Osteoblast (primary cell): ENCODE measurements around the gene UST. TPM values are rescaled to one million over a fixed set of nuclear protein-coding genes. Genes with fewer than 3 reads are reported as not detected.
"Not testable (repeated sequence)": the region's sequence is repeated elsewhere in the genome, so short reads cannot be mapped to it uniquely, and the experiment has no call there.

ENCODE experiments used
- DNase-seq: peaks from one replicate; pipeline ENCODE4 v3.0.0; 2011; ENCODE audit warnings: low spot score, mixed read lengths; ENCODE audit not compliant: insufficient read length; ENCODE audit errors: missing footprints
- H2AFZ ChIP-seq: 2 replicates; pipeline ENCODE4 v1.6.0; 2011; ENCODE audit warnings: mild to moderate bottlenecking, low read length
- H3K27ac ChIP-seq: 2 replicates; pipeline ENCODE4 v1.5.1; 2011; ENCODE audit warnings: mild to moderate bottlenecking, low read depth, low read length, moderate library complexity
- H3K27me3 ChIP-seq: 2 replicates; pipeline ENCODE4 v1.6.0; 2012; ENCODE audit warnings: mild to moderate bottlenecking, control low read depth, inconsistent platforms, low read length, moderate library complexity; ENCODE audit not compliant: insufficient read depth
- H3K36me3 ChIP-seq: 2 replicates; pipeline ENCODE4 v1.5.1; 2011; ENCODE audit warnings: mild to moderate bottlenecking, low read length, control low read depth, moderate library complexity; ENCODE audit not compliant: insufficient read depth
- H3K4me1 ChIP-seq: 2 replicates; pipeline ENCODE4 v1.5.1; 2011; ENCODE audit warnings: mild to moderate bottlenecking, low read length, control low read depth, moderate library complexity; ENCODE audit not compliant: insufficient read depth
- H3K4me2 ChIP-seq: 2 replicates; pipeline ENCODE4 v1.6.0; 2011; ENCODE audit warnings: mild to moderate bottlenecking, low read length; ENCODE audit not compliant: insufficient read depth
- H3K4me3 ChIP-seq: fragments of 200-600 bp; sonication (generic); 3 replicates; pipeline ENCODE4 v1.5.1; 2012; ENCODE audit warnings: mild to moderate bottlenecking, low read length, inconsistent platforms; ENCODE audit not compliant: insufficient read depth
- H3K79me2 ChIP-seq: 2 replicates; pipeline ENCODE4 v1.6.0; 2012; ENCODE audit warnings: mild to moderate bottlenecking, low read length, control low read depth, inconsistent platforms; ENCODE audit not compliant: insufficient read depth
- H3K9me3 ChIP-seq: 2 replicates; pipeline ENCODE4 v1.5.1; 2011; ENCODE audit warnings: low read depth, low read length, control low read depth
- H4K20me1 ChIP-seq: 2 replicates; pipeline ENCODE4 v1.6.0; 2012; ENCODE audit warnings: mild to moderate bottlenecking, low read length, control low read depth; ENCODE audit not compliant: insufficient read depth
- total RNA-seq: library from RNA; depleted of rRNA; stranded (reverse); fragments of >200 nt; gene quantifications from 2 replicates; pipeline ENCODE4 v1.2.3, GENCODE V29; 2012
- TF ChIP-seq, protein P1 (sequence below): IDR thresholded peaks from 2 replicates; pipeline ENCODE4 v1.5.1; 2011; ENCODE audit warnings: mild to moderate bottlenecking, low read depth, low read length, moderate library complexity; ENCODE audit errors: extremely low read depth

UST gene
- total RNA-seq, 1 donor, result 18.1 TPM

DNA sequence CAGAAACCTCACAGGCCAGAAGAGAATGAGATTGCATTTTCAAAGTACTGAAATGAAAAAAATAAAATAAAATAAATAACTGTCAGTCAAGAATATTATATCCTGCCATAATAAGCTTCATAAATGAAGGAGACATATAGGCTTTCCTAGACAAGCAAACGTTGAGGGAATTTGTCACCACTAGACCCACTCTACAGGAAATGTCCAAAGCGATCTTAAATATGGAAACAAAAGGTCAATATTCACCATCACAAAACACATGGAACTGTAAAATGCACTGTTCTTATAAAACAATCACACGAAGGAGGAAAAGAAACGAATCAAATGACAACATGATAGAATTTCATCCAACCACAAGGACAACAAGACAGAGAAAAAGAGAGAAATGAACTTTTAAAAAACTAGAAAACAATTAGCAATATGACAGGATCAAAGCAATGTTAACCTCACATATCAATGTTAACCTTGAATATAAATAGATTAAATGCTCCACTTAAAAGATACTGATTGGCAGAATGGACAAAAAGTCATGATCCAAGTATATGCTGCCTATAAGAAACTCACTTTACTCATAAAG is 352.0 kb downstream of the UST start:
- Histone ChIP-seq H3K79me2 (no peaks in the 10 kb centered on the region), H3K27ac (no peak overlapping the region), H3K9me3 (no peaks in the 10 kb centered on the region), H3K4me1 (peaks cover 18% of the 10 kb centered on the region), H3K27me3 (no peaks in the 10 kb centered on the region), H3K36me3 (no peaks in the 10 kb centered on the region), H4K20me1 (no peaks in the 10 kb centered on the region), H3K4me2 (no peak overlapping the region), H3K4me3 (no peak overlapping the region), H2AFZ (no peak overlapping the region)
- TF ChIP-seq, protein P1, sequence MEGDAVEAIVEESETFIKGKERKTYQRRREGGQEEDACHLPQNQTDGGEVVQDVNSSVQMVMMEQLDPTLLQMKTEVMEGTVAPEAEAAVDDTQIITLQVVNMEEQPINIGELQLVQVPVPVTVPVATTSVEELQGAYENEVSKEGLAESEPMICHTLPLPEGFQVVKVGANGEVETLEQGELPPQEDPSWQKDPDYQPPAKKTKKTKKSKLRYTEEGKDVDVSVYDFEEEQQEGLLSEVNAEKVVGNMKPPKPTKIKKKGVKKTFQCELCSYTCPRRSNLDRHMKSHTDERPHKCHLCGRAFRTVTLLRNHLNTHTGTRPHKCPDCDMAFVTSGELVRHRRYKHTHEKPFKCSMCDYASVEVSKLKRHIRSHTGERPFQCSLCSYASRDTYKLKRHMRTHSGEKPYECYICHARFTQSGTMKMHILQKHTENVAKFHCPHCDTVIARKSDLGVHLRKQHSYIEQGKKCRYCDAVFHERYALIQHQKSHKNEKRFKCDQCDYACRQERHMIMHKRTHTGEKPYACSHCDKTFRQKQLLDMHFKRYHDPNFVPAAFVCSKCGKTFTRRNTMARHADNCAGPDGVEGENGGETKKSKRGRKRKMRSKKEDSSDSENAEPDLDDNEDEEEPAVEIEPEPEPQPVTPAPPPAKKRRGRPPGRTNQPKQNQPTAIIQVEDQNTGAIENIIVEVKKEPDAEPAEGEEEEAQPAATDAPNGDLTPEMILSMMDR, result no peak
- no peak for DNase-seq

DNA sequence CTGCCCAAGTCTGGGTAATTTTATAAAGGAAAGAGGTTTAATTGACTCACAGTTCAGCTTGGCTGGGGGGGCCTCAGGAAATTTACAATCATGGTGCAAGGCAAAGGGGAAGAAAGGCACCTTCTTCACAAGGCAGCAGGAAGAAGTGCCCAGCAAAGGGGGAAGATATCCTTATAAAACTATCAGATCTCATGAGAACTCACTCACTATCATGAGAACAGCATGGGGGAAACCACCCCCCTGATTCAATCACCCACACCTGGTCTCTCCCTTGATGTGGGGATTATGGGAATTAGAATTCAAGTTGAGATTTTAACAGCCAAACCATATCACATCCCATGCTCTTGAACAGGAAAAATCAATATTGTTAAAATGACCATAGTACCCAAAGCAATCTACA is 355.5 kb downstream of the UST start:
- no peak overlapping the region for H3K4me3 ChIP-seq
- no peaks in the 10 kb centered on the region for H4K20me1 ChIP-seq
- no peaks in the 10 kb centered on the region for H3K9me3 ChIP-seq
- H3K4me2 ChIP-seq, result no peak overlapping the region
- TF ChIP-seq, protein P1, result no peak
- no peaks in the 10 kb centered on the region for H3K27me3 ChIP-seq
- no peaks in the 10 kb centered on the region for H3K79me2 ChIP-seq
- no peak overlapping the region for H3K27ac ChIP-seq
- H3K36me3 ChIP-seq, result no peaks in the 10 kb centered on the region
- no peak overlapping the region for H2AFZ ChIP-seq
- DNase-seq, result no peak
- H3K4me1 ChIP-seq, result no peaks in the 10 kb centered on the region

DNA sequence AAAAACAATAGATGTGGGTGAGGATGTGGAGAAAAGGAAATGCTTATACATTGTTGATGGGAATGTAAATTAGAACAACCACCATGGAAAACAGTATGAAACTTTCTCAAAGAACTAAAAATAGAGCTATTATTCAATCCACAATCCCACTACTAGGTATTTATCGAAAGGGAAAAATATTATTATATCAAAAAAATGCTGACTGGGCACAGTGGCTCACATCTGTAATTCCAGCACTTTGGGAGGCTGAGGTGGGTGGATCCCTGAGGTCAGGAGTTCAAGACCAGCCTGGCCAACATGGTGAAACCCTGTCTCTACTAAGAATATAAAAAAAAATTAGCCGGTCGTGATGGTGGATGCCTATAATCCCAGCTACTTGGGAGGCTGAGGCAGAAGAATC is 357.1 kb downstream of the UST start:
- not testable (repeated sequence) for H3K4me1 ChIP-seq, H3K36me3 ChIP-seq, DNase-seq

DNA sequence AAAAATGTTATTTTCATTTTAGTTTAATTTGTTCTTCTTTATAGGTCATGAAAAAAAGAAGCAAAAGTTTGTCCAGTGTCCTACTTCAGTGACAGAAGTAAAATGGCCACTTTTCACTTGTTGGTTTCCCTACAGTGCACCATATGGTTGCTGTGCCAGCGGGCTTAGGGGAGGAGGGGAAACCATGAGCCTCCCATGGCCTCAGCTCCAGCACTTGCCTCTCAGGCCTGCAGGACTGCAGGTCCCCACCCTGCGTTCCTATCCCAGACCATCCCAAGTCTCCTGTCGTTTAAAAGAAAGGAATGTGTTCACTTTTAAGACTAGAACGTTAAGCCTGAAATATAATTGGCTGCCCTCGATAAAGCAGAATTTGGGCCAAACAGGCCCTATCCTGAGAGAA is 360.7 kb downstream of the UST start:
- Histone ChIP-seq H3K79me2 (no peaks in the 10 kb centered on the region), H3K9me3 (no peaks in the 10 kb centered on the region), H4K20me1 (no peaks in the 10 kb centered on the region), H3K27me3 (peaks cover 20% of the 10 kb centered on the region), H3K4me1 (no peaks in the 10 kb centered on the region), H3K27ac (no peak overlapping the region), H3K36me3 (no peaks in the 10 kb centered on the region), H3K4me2 (no peak overlapping the region), H3K4me3 (no peak overlapping the region), H2AFZ (no peak overlapping the region)
- no peak for DNase-seq
- TF ChIP-seq, protein P1, result no peak

More for the DNA sequence above, 357.1 kb downstream of the UST start:
- H4K20me1 ChIP-seq, H3K9me3 ChIP-seq, H3K27me3 ChIP-seq, H2AFZ ChIP-seq, H3K79me2 ChIP-seq, H3K4me2 ChIP-seq, H3K27ac ChIP-seq, H3K4me3 ChIP-seq: not testable (repeated sequence)
